B cell (primary cell): ENCODE data around the gene PDIA2.
"Not testable (repeated sequence)": the region's sequence is repeated elsewhere in the genome, so short reads cannot be mapped to it uniquely, and the experiment has no call there.

ENCODE experiments used
- CTCF ChIP-seq: fragments of 200-600 bp; IDR thresholded peaks from one replicate; pipeline ENCODE4 v1.8.0; 2022; ENCODE audit warnings: antibody characterized with exemption, mild to moderate bottlenecking
- EZH2 ChIP-seq: IDR thresholded peaks from 2 replicates; pipeline ENCODE4 v1.6.1; 2012; ENCODE audit warnings: borderline replicate concordance, low read depth, mild to moderate bottlenecking, moderate library complexity, low read length; ENCODE audit not compliant: insufficient read depth, poor library complexity, severe bottlenecking

GRCh38 chr16:334164-334832, 51.3 kb downstream of the PDIA2 start:
- not testable (repeated sequence) for TF ChIP-seq CTCF, EZH2
